Measurements from ENCODE around the gene LRRC10B. TPM values are rescaled to one million over a fixed set of nuclear protein-coding genes. Genes with fewer than 3 reads are reported as not detected.
A peak's percentile ranks its signal among the peaks of the same experiment; 100 is the strongest.
"Not testable (repeated sequence)": the region's sequence is repeated elsewhere in the genome, so short reads cannot be mapped to it uniquely, and the experiment has no call there.

Gene LRRC10B
- total RNA-seq: 2.9 TPM
- polyA plus RNA-seq (ENCODE audit: insufficient read depth, low read depth, low replicate concordance): 1.0 TPM
- long read RNA-seq, donor 1: 0 reads
- long read RNA-seq, donor 2, transcript LRRC10B-201 (1 exons, 2,219 nt): major isoform, 6 of 6 reads
- long read RNA-seq, donor 2, partial matches to known transcripts: 0 of 6 reads
- long read RNA-seq, donor 2, other reads (novel, unspliced or antisense): 0 of 6 reads
- long read RNA-seq, donor 3, transcript LRRC10B-201 (1 exons, 2,219 nt): major isoform, 9 of 9 reads
- long read RNA-seq, donor 3, partial matches to known transcripts: 0 of 9 reads
- long read RNA-seq, donor 3, other reads (novel, unspliced or antisense): 0 of 9 reads
- long read RNA-seq, donor 4, partial matches to known transcripts: 0 of 1 reads
- long read RNA-seq, donor 4, other reads (novel, unspliced or antisense): 0 of 1 reads
- long read RNA-seq, donor 5: 0 reads
- long read RNA-seq, donor 6: 0 reads
- long read RNA-seq, donor 7, transcript LRRC10B-201 (1 exons, 2,219 nt): major isoform, 5 of 5 reads
- long read RNA-seq, donor 7, partial matches to known transcripts: 0 of 5 reads
- long read RNA-seq, donor 7, other reads (novel, unspliced or antisense): 0 of 5 reads
- long read RNA-seq, donor 8: 0 reads
- long read RNA-seq, donor 9, partial matches to known transcripts: 0 of 1 reads
- long read RNA-seq, donor 9, other reads (novel, unspliced or antisense): 0 of 1 reads
- long read RNA-seq, donor 10, transcript LRRC10B-201 (1 exons, 2,219 nt): major isoform, 15 of 15 reads
- long read RNA-seq, donor 10, partial matches to known transcripts: 0 of 15 reads
- long read RNA-seq, donor 10, other reads (novel, unspliced or antisense): 0 of 15 reads

GRCh38 chr11:61507962-61508861 is at the start of gene LRRC10B:
Gene LRRC10B (plus strand): TSS chr11:61508749. CDS start chr11:61508999, 250 bp downstream.
- peak within 1 kb of the TSS in 1 of 3 donors; percentile 37 for H3K4me3 ChIP-seq (ENCODE audit: low read length in 3 of 3)
- peak in 4 of 5 donors; percentile 84 to 91 (median 87) for DNase-seq
- TF ChIP-seq CTCF (IDR thresholded peaks at IDR 0.05; ENCODE audit: borderline replicate concordance, extremely low read depth, insufficient read depth): no peak
- H3K4me1 ChIP-seq (ENCODE audit: control insufficient read depth in 2 of 3, insufficient read depth in 2 of 3, low read depth in 1 of 3, low read length in 3 of 3): peaks cover 0 to 6% (median 0%) of the 10 kb centered on the region in 3 donors
- no peaks in the 10 kb centered on the region for H3K36me3 ChIP-seq (ENCODE audit: control insufficient read depth in 2 of 3, insufficient read depth in 3 of 3, low read length in 3 of 3)
- peaks cover 7% of the 10 kb centered on the region for H3K27me3 ChIP-seq (ENCODE audit: control insufficient read depth, insufficient read depth, low read length)
- no peaks in the 10 kb centered on the region for H3K9me3 ChIP-seq (ENCODE audit: control insufficient read depth in 2 of 3, insufficient read depth in 1 of 3, low read length in 3 of 3)
- H3K9ac ChIP-seq (ENCODE audit: low read length in 3 of 3): no peak within 1 kb of the TSS
- no peak for FAIRE-seq
- peak within 1 kb of the TSS in 1 of 2 donors; percentile 43 for H3K27ac ChIP-seq (ENCODE audit: low read depth in 2 of 2, low read length in 2 of 2)
- intact Hi-C loops (cut with DNase I): no loop called here

DNA sequence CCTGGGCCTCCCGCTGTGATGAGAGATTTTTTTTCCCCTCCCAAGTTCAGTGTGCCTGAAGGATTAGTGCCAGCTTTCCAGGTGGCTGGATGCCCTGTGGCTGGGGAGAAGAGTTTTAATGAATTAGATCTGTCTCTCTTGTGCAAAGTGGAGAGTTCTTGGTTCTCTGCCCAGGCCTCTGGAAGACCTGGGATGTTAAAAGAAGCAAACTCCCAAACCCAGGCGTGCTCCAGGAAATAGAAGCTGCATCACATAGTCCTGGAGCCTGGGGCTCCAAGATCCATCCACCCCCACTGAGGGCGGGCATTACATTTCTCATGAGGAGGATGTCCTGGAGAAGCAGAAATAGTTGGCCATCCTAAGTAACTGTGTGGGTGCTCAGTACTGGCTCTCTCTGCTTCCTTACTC is 48.1 kb upstream of the LRRC10B start:
- TF ChIP-seq CTCF (IDR thresholded peaks at IDR 0.05; ENCODE audit: borderline replicate concordance, extremely low read depth, insufficient read depth): no peak
- FAIRE-seq: no peak
- intact Hi-C loops (cut with DNase I): no loop called here

GRCh38 chr11:61460986-61461385 is 47.6 kb upstream of the LRRC10B start:
- H3K9ac ChIP-seq (ENCODE audit: low read length in 3 of 3): no peak overlapping the region
- intact Hi-C loops (cut with DNase I): no loop called here
- no peaks in the 10 kb centered on the region for H3K27me3 ChIP-seq (ENCODE audit: control insufficient read depth, insufficient read depth, low read length)
- FAIRE-seq: no peak
- H3K36me3 ChIP-seq (ENCODE audit: control insufficient read depth in 2 of 3, insufficient read depth in 3 of 3, low read length in 3 of 3): no peaks in the 10 kb centered on the region
- no peak overlapping the region for H3K27ac ChIP-seq (ENCODE audit: low read depth in 2 of 2, low read length in 2 of 2)
- no peak overlapping the region for H3K4me3 ChIP-seq (ENCODE audit: low read length in 3 of 3)
- TF ChIP-seq CTCF (IDR thresholded peaks at IDR 0.05; ENCODE audit: borderline replicate concordance, extremely low read depth, insufficient read depth): no peak
- DNase-seq: no peak
- no peaks in the 10 kb centered on the region for H3K4me1 ChIP-seq (ENCODE audit: control insufficient read depth in 2 of 3, insufficient read depth in 2 of 3, low read depth in 1 of 3, low read length in 3 of 3)
- H3K9me3 ChIP-seq (ENCODE audit: control insufficient read depth in 2 of 3, insufficient read depth in 1 of 3, low read length in 3 of 3): no peaks in the 10 kb centered on the region

More for the DNA sequence above, 48.1 kb upstream of the LRRC10B start:
- no peaks in the 10 kb centered on the region for H3K27me3 ChIP-seq (ENCODE audit: control insufficient read depth, insufficient read depth, low read length)
- no peaks in the 10 kb centered on the region for H3K4me1 ChIP-seq (ENCODE audit: control insufficient read depth in 2 of 3, insufficient read depth in 2 of 3, low read depth in 1 of 3, low read length in 3 of 3)
- no peak for DNase-seq
- no peak overlapping the region for H3K4me3 ChIP-seq (ENCODE audit: low read length in 3 of 3)
- H3K36me3 ChIP-seq (ENCODE audit: control insufficient read depth in 2 of 3, insufficient read depth in 3 of 3, low read length in 3 of 3): no peaks in the 10 kb centered on the region
- H3K9ac ChIP-seq (ENCODE audit: low read length in 3 of 3): no peak overlapping the region
- no peak overlapping the region for H3K27ac ChIP-seq (ENCODE audit: low read depth in 2 of 2, low read length in 2 of 2)
- H3K9me3 ChIP-seq (ENCODE audit: control insufficient read depth in 2 of 3, insufficient read depth in 1 of 3, low read length in 3 of 3): no peaks in the 10 kb centered on the region

DNA sequence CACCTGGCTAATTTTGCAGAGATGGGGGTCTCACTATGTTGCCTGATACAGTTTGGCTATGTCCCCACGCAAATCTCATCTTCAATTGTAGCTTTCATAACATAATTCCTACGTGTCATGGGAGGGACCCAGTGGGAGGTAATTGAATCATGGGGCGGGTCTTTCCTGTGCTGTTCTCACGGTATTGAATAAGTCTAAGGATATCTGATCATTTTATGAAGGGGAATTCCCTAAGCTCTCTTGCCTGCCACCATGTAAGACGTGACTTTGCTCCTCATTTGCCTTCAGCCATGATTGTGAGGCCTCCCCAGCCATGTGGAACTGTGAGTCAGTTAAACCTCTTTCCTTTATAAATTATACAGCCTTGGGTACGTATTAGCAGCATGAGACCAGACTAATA is 40.9 kb upstream of the LRRC10B start:
- H3K9ac ChIP-seq (ENCODE audit: low read length in 3 of 3); intact Hi-C loops (cut with DNase I); H3K4me3 ChIP-seq (ENCODE audit: low read length in 3 of 3); DNase-seq; H3K4me1 ChIP-seq (ENCODE audit: control insufficient read depth in 2 of 3, insufficient read depth in 2 of 3, low read depth in 1 of 3, low read length in 3 of 3); H3K9me3 ChIP-seq (ENCODE audit: control insufficient read depth in 2 of 3, insufficient read depth in 1 of 3, low read length in 3 of 3); FAIRE-seq; H3K27me3 ChIP-seq (ENCODE audit: control insufficient read depth, insufficient read depth, low read length); H3K36me3 ChIP-seq (ENCODE audit: control insufficient read depth in 2 of 3, insufficient read depth in 3 of 3, low read length in 3 of 3); H3K27ac ChIP-seq (ENCODE audit: low read depth in 2 of 2, low read length in 2 of 2): not testable (repeated sequence)

Data from kidney (tissue), 22 donors.